PC-3 (cell line): ENCODE data around the gene TOPBP1. TPM values are rescaled to one million over a fixed set of nuclear protein-coding genes. Genes with fewer than 3 reads are reported as not detected.

ENCODE experiments used
- ATAC-seq: fragments of 200-7000 bp; cut with Tn5 transposase; 2 replicates; pipeline ENCODE4 v1.9.1; 2020; ENCODE audit warnings: mild to moderate bottlenecking, moderate library complexity
- BruUV-seq: library from RNA; stranded (reverse); fragments of 400-500 nt; replicated peaks from 2 replicates; lab custom pipeline; 2021; lab: Mats Ljungman, UMichigan
- CTCF ChIA-PET: fragments of 300-600 bp; sonication (Branson Sonifier 250); formaldehyde crosslinking; loops from one replicate; lab custom pipeline; 2022; ENCODE audit warnings: antibody characterized with exemption; lab: Charles Lee
- POLR2A ChIA-PET: fragments of 300-600 bp; sonication (Branson Sonifier 250); formaldehyde crosslinking; loops from one replicate; lab custom pipeline; 2022; ENCODE audit warnings: antibody characterized with exemption; ENCODE audit not compliant: unreplicated experiment; lab: Charles Lee
- DNase-seq: peaks from one replicate; pipeline ENCODE4 v3.0.0-alpha.2; 2015
- H2AFZ ChIP-seq: fragments of 300-600 bp; sonication (generic); 2 replicates; pipeline ENCODE4 v1.6.0; 2016; ENCODE audit warnings: antibody characterized with exemption, low read length
- H3F3A ChIP-seq: fragments of 300-600 bp; sonication (generic); one replicate; pipeline ENCODE4 v1.6.0; 2017; ENCODE audit warnings: antibody characterized with exemption, low read length, control low read depth, mild to moderate bottlenecking; ENCODE audit not compliant: unreplicated experiment
- H3K27ac ChIP-seq: fragments of 300-600 bp; sonication (generic); 2 replicates; pipeline ENCODE4 v1.5.1; 2016; ENCODE audit warnings: mild to moderate bottlenecking, low read length
- H3K27me3 ChIP-seq: fragments of 300-600 bp; sonication (generic); 2 replicates; pipeline ENCODE4 v1.6.1; 2016; ENCODE audit warnings: low read length, mixed read lengths
- H3K36me3 ChIP-seq: fragments of 300-600 bp; sonication (generic); 2 replicates; pipeline ENCODE4 v1.6.1; 2016; ENCODE audit warnings: low read depth, mixed run types, low read length, mixed read lengths
- H3K4me1 ChIP-seq: fragments of 300-600 bp; sonication (generic); 2 replicates; pipeline ENCODE4 v1.5.1; 2016; ENCODE audit warnings: low read length; ENCODE audit not compliant: insufficient read depth
- H3K4me2 ChIP-seq: fragments of 300-600 bp; sonication (generic); 2 replicates; pipeline ENCODE4 v1.6.0; 2016; ENCODE audit warnings: low read length
- H3K4me3 ChIP-seq: fragments of 300-600 bp; sonication (generic); 2 replicates; pipeline ENCODE4 v1.5.1; 2016; ENCODE audit warnings: mild to moderate bottlenecking, low read length, mixed read lengths
- H3K79me2 ChIP-seq: fragments of 300-600 bp; sonication (generic); 2 replicates; pipeline ENCODE4 v1.6.1; 2017; ENCODE audit warnings: low read length, mixed read lengths
- H3K9ac ChIP-seq: fragments of 300-600 bp; sonication (generic); 2 replicates; pipeline ENCODE4 v1.6.0; 2016; ENCODE audit warnings: mild to moderate bottlenecking, low read length
- H3K9me2 ChIP-seq: fragments of 300-600 bp; sonication (generic); replicated peaks from 2 replicates; pipeline ENCODE4 v1.6.1; 2016; ENCODE audit warnings: mixed run types, low read length, mixed read lengths
- H3K9me3 ChIP-seq: fragments of 300-600 bp; sonication (generic); 2 replicates; pipeline ENCODE4 v1.6.1; 2016; ENCODE audit warnings: low read length, mixed read lengths
- H4K20me1 ChIP-seq: fragments of 300-600 bp; sonication (generic); 2 replicates; pipeline ENCODE4 v1.6.1; 2016; ENCODE audit warnings: low read length, mixed read lengths
- EZH2 ChIP-seq: fragments of 300-600 bp; sonication (generic); IDR thresholded peaks from one replicate; pipeline ENCODE4 v1.6.1; 2017; ENCODE audit warnings: antibody characterized with exemption, mild to moderate bottlenecking, low read length; ENCODE audit not compliant: unreplicated experiment
- EZH2phosphoT487 ChIP-seq: fragments of 300-600 bp; sonication (generic); IDR thresholded peaks from 2 replicates; pipeline ENCODE4 v1.6.1; 2018; ENCODE audit warnings: mild to moderate bottlenecking, antibody characterized with exemption, low read length, borderline replicate concordance
- intact Hi-C: fragments of 100-400 bp; cut with micrococcal nuclease; formaldehyde crosslinking; loops from 2 replicates; pipeline ENCODE4 v1.9.0; 2023
- total RNA-seq: library from RNA; depleted of rRNA; stranded (reverse); fragments of >200 nt; gene quantifications from 2 replicates; pipeline ENCODE4 v1.2.3, GENCODE V29; 2014
- TF ChIP-seq, protein P1 (sequence below): fragments of 300-600 bp; sonication (generic); conservative IDR thresholded peaks from 2 replicates; pipeline ENCODE4 v1.5.1; 2017; ENCODE audit warnings: antibody characterized with exemption, low read depth, mild to moderate bottlenecking, low read length

Gene TOPBP1
- total RNA-seq, 1 experiment from 2014 or later, result 42.4 TPM

GRCh38 chr3:133592843-133593242 is 68.9 kb downstream of the TOPBP1 start:
- no peaks in the 10 kb centered on the region for H3K27me3 ChIP-seq
- no peak overlapping the region for H3K9ac ChIP-seq
- no TSS peak for BruUV-seq
- H3K4me3 ChIP-seq, result no peak overlapping the region
- H2AFZ ChIP-seq, result no peak overlapping the region
- no peaks in the 10 kb centered on the region for H3K9me3 ChIP-seq
- peaks cover 35% of the 10 kb centered on the region for H3K4me1 ChIP-seq
- ATAC-seq (no peak), DNase-seq (no peak)
- POLR2A ChIA-PET, result no interaction called here
- peaks cover 8% of the 10 kb centered on the region for H3K36me3 ChIP-seq
- TF ChIP-seq EZH2phosphoT487, result no peak
- TF ChIP-seq EZH2, result no peak
- TF ChIP-seq, protein P1, sequence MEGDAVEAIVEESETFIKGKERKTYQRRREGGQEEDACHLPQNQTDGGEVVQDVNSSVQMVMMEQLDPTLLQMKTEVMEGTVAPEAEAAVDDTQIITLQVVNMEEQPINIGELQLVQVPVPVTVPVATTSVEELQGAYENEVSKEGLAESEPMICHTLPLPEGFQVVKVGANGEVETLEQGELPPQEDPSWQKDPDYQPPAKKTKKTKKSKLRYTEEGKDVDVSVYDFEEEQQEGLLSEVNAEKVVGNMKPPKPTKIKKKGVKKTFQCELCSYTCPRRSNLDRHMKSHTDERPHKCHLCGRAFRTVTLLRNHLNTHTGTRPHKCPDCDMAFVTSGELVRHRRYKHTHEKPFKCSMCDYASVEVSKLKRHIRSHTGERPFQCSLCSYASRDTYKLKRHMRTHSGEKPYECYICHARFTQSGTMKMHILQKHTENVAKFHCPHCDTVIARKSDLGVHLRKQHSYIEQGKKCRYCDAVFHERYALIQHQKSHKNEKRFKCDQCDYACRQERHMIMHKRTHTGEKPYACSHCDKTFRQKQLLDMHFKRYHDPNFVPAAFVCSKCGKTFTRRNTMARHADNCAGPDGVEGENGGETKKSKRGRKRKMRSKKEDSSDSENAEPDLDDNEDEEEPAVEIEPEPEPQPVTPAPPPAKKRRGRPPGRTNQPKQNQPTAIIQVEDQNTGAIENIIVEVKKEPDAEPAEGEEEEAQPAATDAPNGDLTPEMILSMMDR, result no peak
- CTCF ChIA-PET, result no interaction called here
- H3F3A ChIP-seq, result peaks cover 6% of the 10 kb centered on the region
- 0 out of 2 replicates have a peak, but pooled peaks cover 5% of the 10 kb centered on the region for H3K79me2 ChIP-seq
- no peak overlapping the region for H3K4me2 ChIP-seq
- no peak overlapping the region for H3K27ac ChIP-seq
- intact Hi-C loops, result loop anchor here (5.0 kb wide), 2 partner anchors 69 to 151 kb away; partner anchors contain the start of gene TOPBP1
- no peaks in the 10 kb centered on the region for H4K20me1 ChIP-seq
- no peaks in the 10 kb centered on the region for H3K9me2 ChIP-seq

DNA sequence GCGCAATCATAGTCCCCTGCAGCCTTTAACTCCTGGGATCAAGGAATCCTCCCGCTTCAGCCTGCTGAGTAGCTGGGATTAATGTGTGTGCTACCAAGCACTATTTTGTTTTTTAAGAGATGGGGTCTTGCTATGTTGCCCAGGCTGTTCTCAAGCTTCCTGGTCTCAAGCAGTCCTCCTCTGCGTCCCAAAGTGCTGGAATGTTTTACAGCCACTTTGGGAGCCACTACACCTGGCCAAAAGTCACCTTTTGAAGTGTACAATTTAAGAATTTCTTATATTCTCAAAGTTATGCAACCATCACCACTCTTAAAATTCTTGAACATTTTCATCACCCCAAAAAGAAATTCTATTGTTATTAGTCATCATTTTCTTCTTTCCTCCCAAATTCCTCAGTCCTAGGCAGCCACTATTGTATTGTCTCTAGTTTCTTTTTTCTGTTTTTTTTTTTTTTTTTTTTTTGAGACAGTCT is 70.4 kb downstream of the TOPBP1 start:
- no peaks in the 10 kb centered on the region for H4K20me1 ChIP-seq
- no peaks in the 10 kb centered on the region for H3K27me3 ChIP-seq
- POLR2A ChIA-PET, result no interaction called here
- peak overlapping the region; percentile 21; the same call in 1 of the 2 replicates for H3K4me2 ChIP-seq
- H3F3A ChIP-seq, result peaks cover 6% of the 10 kb centered on the region
- CTCF ChIA-PET, result no interaction called here
- TF ChIP-seq EZH2 (no peak), EZH2phosphoT487 (no peak)
- TF ChIP-seq, protein P1, result no peak
- peak; percentile 58 for ATAC-seq
- peak; percentile 77 for DNase-seq
- H3K27ac ChIP-seq, result no peak overlapping the region
- H3K36me3 ChIP-seq, result peaks cover 18% of the 10 kb centered on the region
- intact Hi-C loops, result loop anchor here (5.0 kb wide), 2 partner anchors 71 to 149 kb away; partner anchors contain the start of gene TOPBP1
- no peak overlapping the region for H3K9ac ChIP-seq
- no peaks in the 10 kb centered on the region for H3K9me2 ChIP-seq
- BruUV-seq, result no TSS peak
- peaks cover 5% of the 10 kb centered on the region; the same call in 1 of the 2 replicates for H3K79me2 ChIP-seq
- no peak overlapping the region for H3K4me3 ChIP-seq
- no peak overlapping the region for H2AFZ ChIP-seq
- peaks cover 35% of the 10 kb centered on the region for H3K4me1 ChIP-seq
- H3K9me3 ChIP-seq, result no peaks in the 10 kb centered on the region

GRCh38 chr3:133589503-133589902 is 72.2 kb downstream of the TOPBP1 start:
- Histone ChIP-seq H3K4me1 (peaks cover 26% of the 10 kb centered on the region), H3K36me3 (peaks cover 22% of the 10 kb centered on the region), H3K79me2 (peaks cover 8% of the 10 kb centered on the region; the same call in 1 of the 2 replicates), H3K27ac (no peak overlapping the region), H3K9ac (no peak overlapping the region), H3K9me2 (no peaks in the 10 kb centered on the region), H3K9me3 (no peaks in the 10 kb centered on the region), H3F3A (peaks cover 6% of the 10 kb centered on the region), H3K27me3 (no peaks in the 10 kb centered on the region), H4K20me1 (no peaks in the 10 kb centered on the region), H3K4me3 (no peak overlapping the region), H3K4me2 (no peak overlapping the region), H2AFZ (no peak overlapping the region)
- POLR2A ChIA-PET, result interaction anchor here (0.5 kb wide), 1 partner anchor 137 kb away, joined by 4 read pairs; no protein-coding TSS in a partner anchor
- ATAC-seq (peak; percentile 50), DNase-seq (peak; percentile 36)
- intact Hi-C loops, result no loop called here
- no TSS peak for BruUV-seq
- TF ChIP-seq EZH2 (no peak), EZH2phosphoT487 (no peak)
- TF ChIP-seq, protein P1, result no peak
- CTCF ChIA-PET, result no interaction called here
